ENCODE results near the gene ATP5MG.

DNA sequence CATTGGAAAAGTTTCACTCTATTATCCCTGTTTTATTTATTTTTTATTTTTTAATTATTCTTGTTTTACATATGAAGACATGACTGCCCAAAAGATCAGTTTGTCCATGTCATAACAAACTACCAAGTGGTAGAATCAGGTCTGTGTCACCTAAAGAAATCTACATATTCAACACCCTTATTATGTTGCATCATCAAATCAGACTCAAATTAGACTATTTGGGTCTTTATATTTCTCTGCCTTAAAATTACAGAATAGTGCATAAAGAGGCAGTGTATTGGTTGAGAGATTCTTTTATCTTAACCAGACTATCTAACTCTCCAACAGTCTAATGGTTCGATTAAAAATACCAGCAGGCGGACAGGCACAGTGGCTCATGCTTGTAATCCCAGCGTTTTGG, 18.5 kb upstream of the ATP5MG start:
- TF ChIP-seq, protein P1, sequence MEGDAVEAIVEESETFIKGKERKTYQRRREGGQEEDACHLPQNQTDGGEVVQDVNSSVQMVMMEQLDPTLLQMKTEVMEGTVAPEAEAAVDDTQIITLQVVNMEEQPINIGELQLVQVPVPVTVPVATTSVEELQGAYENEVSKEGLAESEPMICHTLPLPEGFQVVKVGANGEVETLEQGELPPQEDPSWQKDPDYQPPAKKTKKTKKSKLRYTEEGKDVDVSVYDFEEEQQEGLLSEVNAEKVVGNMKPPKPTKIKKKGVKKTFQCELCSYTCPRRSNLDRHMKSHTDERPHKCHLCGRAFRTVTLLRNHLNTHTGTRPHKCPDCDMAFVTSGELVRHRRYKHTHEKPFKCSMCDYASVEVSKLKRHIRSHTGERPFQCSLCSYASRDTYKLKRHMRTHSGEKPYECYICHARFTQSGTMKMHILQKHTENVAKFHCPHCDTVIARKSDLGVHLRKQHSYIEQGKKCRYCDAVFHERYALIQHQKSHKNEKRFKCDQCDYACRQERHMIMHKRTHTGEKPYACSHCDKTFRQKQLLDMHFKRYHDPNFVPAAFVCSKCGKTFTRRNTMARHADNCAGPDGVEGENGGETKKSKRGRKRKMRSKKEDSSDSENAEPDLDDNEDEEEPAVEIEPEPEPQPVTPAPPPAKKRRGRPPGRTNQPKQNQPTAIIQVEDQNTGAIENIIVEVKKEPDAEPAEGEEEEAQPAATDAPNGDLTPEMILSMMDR (IDR thresholded peaks at IDR 0.05; ENCODE audit: control extremely low read depth in 1 of 3, insufficient read depth in 1 of 3, low read depth in 1 of 3, low read length in 3 of 3): no peak
- TF ChIP-seq POLR2A (IDR thresholded peaks at IDR 0.05; ENCODE audit: control extremely low read depth in 1 of 2, low read depth in 2 of 2, low read length in 2 of 2) (no peak), JUND (IDR thresholded peaks at IDR 0.05; ENCODE audit: low read length) (no peak), SIN3A (conservative IDR thresholded peaks at IDR 0.05 in 1 of 2, IDR thresholded peaks at IDR 0.05 in 1 of 2; ENCODE audit: low read depth in 1 of 2, low read length in 2 of 2) (no peak), SRF (IDR thresholded peaks at IDR 0.05; ENCODE audit: low read depth, low read length) (no peak), HDAC2 (IDR thresholded peaks at IDR 0.05; ENCODE audit: borderline replicate concordance in 1 of 2, low read depth in 2 of 2, low read length in 2 of 2) (no peak), BACH1 (IDR thresholded peaks at IDR 0.05; ENCODE audit: low read length) (no peak), ZNF274 (IDR thresholded peaks at IDR 0.05; ENCODE audit: borderline replicate concordance, extremely low read depth, low read length) (no peak), MAFK (IDR thresholded peaks at IDR 0.05; ENCODE audit: low read depth, low read length) (no peak), EGR1 (IDR thresholded peaks at IDR 0.05; ENCODE audit: borderline replicate concordance, low read depth, low read length) (no peak), EP300 (IDR thresholded peaks at IDR 0.05; ENCODE audit: borderline replicate concordance in 1 of 2, low read depth in 2 of 2, low read length in 2 of 2) (no peak)
- TF ChIP-seq, protein P2, sequence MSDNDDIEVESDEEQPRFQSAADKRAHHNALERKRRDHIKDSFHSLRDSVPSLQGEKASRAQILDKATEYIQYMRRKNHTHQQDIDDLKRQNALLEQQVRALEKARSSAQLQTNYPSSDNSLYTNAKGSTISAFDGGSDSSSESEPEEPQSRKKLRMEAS (IDR thresholded peaks at IDR 0.05): no peak
